T-helper 22 cell (primary cell): ENCODE results near the gene NDRG2.
A peak's percentile ranks its signal among the peaks of the same experiment; 100 is the strongest.
"Not testable (repeated sequence)": the region's sequence is repeated elsewhere in the genome, so short reads cannot be mapped to it uniquely, and the experiment has no call there.

Experiments
- DNase-seq: peaks from one replicate; pipeline ENCODE4 v3.0.0-alpha.2; 2020; ENCODE audit warnings: low read depth

The NDRG2 gene

GRCh38 chr14:21009721-21010120 lies 15.1 kb downstream of the NDRG2 start:
- not testable (repeated sequence) for DNase-seq

- DNase-seq = no peak
Observed at GRCh38 chr14:21003788-21004346, 21.0 kb downstream of the NDRG2 start.

- no peak for DNase-seq
Observed at GRCh38 chr14:21001218-21001617, 23.6 kb downstream of the NDRG2 start.

- no peak for DNase-seq
Observed at GRCh38 chr14:20999591-20999990, 25.3 kb downstream of the NDRG2 start.

GRCh38 chr14:20998674-20999366 lies 26.0 kb downstream of the NDRG2 start, which contains the start of gene SLC39A2:
Gene SLC39A2, plus strand, starts transcription at chr14:20999293. Its CDS starts 154 bp downstream, at chr14:20999447.
- DNase-seq = no peak

- DNase-seq = no peak
Observed at GRCh38 chr14:20998139-20998538, 26.7 kb downstream of the NDRG2 start.

- DNase-seq = no peak
Observed at GRCh38 chr14:20997564-20997963, 27.3 kb downstream of the NDRG2 start.

- DNase-seq = no peak
Observed at GRCh38 chr14:20997115-20997514, 27.7 kb downstream of the NDRG2 start.

- DNase-seq = no peak
Observed at GRCh38 chr14:20996521-20996920, 28.3 kb downstream of the NDRG2 start.

- DNase-seq = peak; percentile 79
Observed at GRCh38 chr14:20989787-20990600, 34.9 kb downstream of the NDRG2 start, which contains the start of gene METTL17. Gene METTL17, plus strand, starts transcription at chr14:20989980. Its CDS starts 23 bp downstream, at chr14:20990003.

GRCh38 chr14:20989471-20989786 lies 35.4 kb downstream of the NDRG2 start:
- no peak for DNase-seq

GRCh38 chr14:20988717-20989470 lies 36.0 kb downstream of the NDRG2 start:
- no peak for DNase-seq

GRCh38 chr14:20986811-20987210 lies 38.0 kb downstream of the NDRG2 start:
- DNase-seq = no peak

GRCh38 chr14:20985650-20986049 lies 39.2 kb downstream of the NDRG2 start:
- DNase-seq = not testable (repeated sequence)

- no peak for DNase-seq
Observed at GRCh38 chr14:20982646-20983369, 42.1 kb downstream of the NDRG2 start.

GRCh38 chr14:20980906-20981305 lies 44.0 kb downstream of the NDRG2 start:
- DNase-seq = no peak

- no peak for DNase-seq
Observed at GRCh38 chr14:20978687-20979086, 46.2 kb downstream of the NDRG2 start.

- no peak for DNase-seq
Observed at GRCh38 chr14:20976291-20976690, 48.6 kb downstream of the NDRG2 start.

GRCh38 chr14:20973501-20973900 lies 51.4 kb downstream of the NDRG2 start:
- no peak for DNase-seq

- DNase-seq = no peak
Observed at GRCh38 chr14:20971705-20972021, 53.2 kb downstream of the NDRG2 start.

GRCh38 chr14:20970983-20971704 lies 53.7 kb downstream of the NDRG2 start:
- DNase-seq = peak; percentile 51
